Kidney (tissue), 14 donors: ENCODE results near the gene TMEM120B. TPM values are rescaled to one million over a fixed set of nuclear protein-coding genes. Genes with fewer than 3 reads are reported as not detected.
"Not testable (repeated sequence)": the region's sequence is repeated elsewhere in the genome, so short reads cannot be mapped to it uniquely, and the experiment has no call there.

ENCODE experiments used
- DNase-seq, 5 donors: peaks; one replicate each; pipeline ENCODE4 v3.0.0-alpha.2; 2013 to 2020
- FAIRE-seq: peaks from 2 replicates; lab custom pipeline; 2012; peaks lifted over from hg19 to GRCh38; lab: Jason Lieb, UNC
- H3K27ac ChIP-seq, 2 donors: one replicate each; pipeline ENCODE4 v1.7.0; 2013; ENCODE audit warnings: low read depth in 2 of 2, low read length in 2 of 2, inconsistent platforms in 1 of 2
- H3K27me3 ChIP-seq: one replicate; pipeline ENCODE4 v1.7.1; 2013; ENCODE audit warnings: low read length, inconsistent platforms; ENCODE audit not compliant: control insufficient read depth, insufficient read depth
- H3K36me3 ChIP-seq, 3 donors: one replicate each; pipeline versions ENCODE4 v1.7.0 to v1.7.1; 2013; ENCODE audit warnings: low read length in 3 of 3, control low read depth in 1 of 3, inconsistent platforms in 1 of 3; ENCODE audit not compliant: insufficient read depth in 3 of 3, control insufficient read depth in 2 of 3
- H3K4me1 ChIP-seq, 3 donors: one replicate each; pipeline versions ENCODE4 v1.7.0 to v1.7.1; 2013; ENCODE audit warnings: low read length in 3 of 3, inconsistent platforms in 1 of 3, low read depth in 1 of 3; ENCODE audit not compliant: control insufficient read depth in 2 of 3, insufficient read depth in 2 of 3
- H3K4me3 ChIP-seq, 3 donors: one replicate each; pipeline versions ENCODE4 v1.7.0 to v1.8.1; 2013; ENCODE audit warnings: low read length in 3 of 3, control low read depth in 1 of 3, inconsistent platforms in 1 of 3
- H3K9ac ChIP-seq, 3 donors: one replicate each; pipeline versions ENCODE4 v1.7.0 to v1.7.1; 2013; ENCODE audit warnings: low read length in 3 of 3, control low read depth in 1 of 3, inconsistent platforms in 1 of 3
- H3K9me3 ChIP-seq, 3 donors: one replicate each; pipeline versions ENCODE4 v1.7.0 to v1.7.1; 2013; ENCODE audit warnings: low read length in 3 of 3, control low read depth in 1 of 3, inconsistent platforms in 1 of 3; ENCODE audit not compliant: control insufficient read depth in 2 of 3, insufficient read depth in 1 of 3
- CTCF ChIP-seq: IDR thresholded peaks from 3 replicates; pipeline ENCODE4 v1.5.1; 2012; ENCODE audit warnings: mild to moderate bottlenecking, moderate library complexity, borderline replicate concordance; ENCODE audit not compliant: insufficient read depth; ENCODE audit errors: extremely low read depth
- intact Hi-C: fragments of 100-400 bp; cut with DNase I; formaldehyde crosslinking; loops from one replicate; pipeline ENCODE4 v1.11.1; 2022
- polyA plus RNA-seq: library from polyadenylated mRNA; stranded (reverse); fragments of 350-450 nt; fragmentation: Illumina TruSeq; extraction: RNeasy Lipid Tissue Mini Kit (QIAGEN cat#74804); gene quantifications from one replicate; pipeline ENCODE4 v1.2.3, GENCODE V29; 2014; ENCODE audit warnings: low read depth, low replicate concordance; ENCODE audit not compliant: insufficient read depth
- total RNA-seq: library from RNA; stranded (reverse); fragmentation: NEBNext Ultra II Directional; extraction: Animal tissue kit (Norgen Biotek cat#: 25700); gene quantifications from one replicate; pipeline ENCODE4 v1.2.1, GENCODE V29; 2021
- donor health status: control.
- donor health status: control.
- donor health status: control.
- donor health status: control.
- donor health status: control.
- donor health status: DM: yes; HTN: yes; CAD: no.
- donor health status: Normal renal cell carcinoma (clear cell type).

Gene TMEM120B
- total and polyA plus RNA-seq, 2 donors from 2014 or later = 9.0 to 14.2 TPM

GRCh38 chr12:121713793-121714192 lies 1.2 kb downstream of the TMEM120B start:
- no peaks in the 10 kb centered on the region for H3K9me3 ChIP-seq
- peak overlapping the region in 2 of 3 donors; percentile 68 to 98 for H3K4me3 ChIP-seq
- H3K27ac ChIP-seq = peak overlapping the region; percentile 63 to 86
- no peaks in the 10 kb centered on the region for H3K27me3 ChIP-seq
- intact Hi-C loops = no loop called here
- DNase-seq (peak in 1 of 5 donors; percentile 50), FAIRE-seq (no peak)
- H3K9ac ChIP-seq = peak overlapping the region in 2 of 3 donors; percentile 22 to 84
- TF ChIP-seq CTCF = no peak
- H3K36me3 ChIP-seq = no peaks in the 10 kb centered on the region
- H3K4me1 ChIP-seq = peaks cover 0 to 14% (median 6%) of the 10 kb centered on the region in 3 donors

- H3K27ac ChIP-seq, H3K36me3 ChIP-seq, H3K9ac ChIP-seq, FAIRE-seq, H3K9me3 ChIP-seq, intact Hi-C loops, H3K27me3 ChIP-seq, H3K4me3 ChIP-seq, DNase-seq: not testable (repeated sequence)
- peaks cover 0 to 14% (median 6%) of the 10 kb centered on the region in 3 donors for H3K4me1 ChIP-seq
Measured at GRCh38 chr12:121715055-121715454, 2.5 kb downstream of the TMEM120B start.

GRCh38 chr12:121715862-121716435 lies 3.4 kb downstream of the TMEM120B start:
- intact Hi-C loops = no loop called here

More at GRCh38 chr12:121715862-121716435, 3.4 kb downstream of the TMEM120B start:
- no peak for TF ChIP-seq CTCF
- Histone ChIP-seq H3K36me3 (no peaks in the 10 kb centered on the region), H3K9ac (no peak overlapping the region), H3K27me3 (no peaks in the 10 kb centered on the region), H3K9me3 (no peaks in the 10 kb centered on the region), H3K4me3 (no peak overlapping the region), H3K4me1 (peaks cover 0 to 14% (median under 1%) of the 10 kb centered on the region in 3 donors), H3K27ac (no peak overlapping the region)
- DNase-seq (no peak), FAIRE-seq (no peak)
